ENCODE measurements around the gene SMIM9.

- TF ChIP-seq FIP1L1 (IDR thresholded peaks at IDR 0.05; ENCODE audit: low read depth, low read length, poor library complexity, severe bottlenecking) (no peak), ZNF384 (IDR thresholded peaks at IDR 0.05; ENCODE audit: low read depth, low read length) (no peak), RBM17 (IDR thresholded peaks at IDR 0.05; ENCODE audit: borderline replicate concordance, low read depth, low read length) (no peak), MCM5 (IDR thresholded peaks at IDR 0.05; ENCODE audit: low read depth) (no peak), PRPF4 (IDR thresholded peaks at IDR 0.05; ENCODE audit: insufficient read depth, low read depth, low read length, poor library complexity, severe bottlenecking) (no peak), TAF7 (tag; IDR thresholded peaks at IDR 0.05) (no peak)
Observed at GRCh38 chrX:154818916-154819770, 15.3 kb downstream of the SMIM9 start.

Measured in K562 (cell line).